ENCODE measurements around the gene TAGLN. TPM values are rescaled to one million over a fixed set of nuclear protein-coding genes. Genes with fewer than 3 reads are reported as not detected.
A peak's percentile ranks its signal among the peaks of the same experiment; 100 is the strongest.

TAGLN gene
- total RNA-seq, 4 donors from 2014 or later: 1,525 to 3,984 (median 2,307) TPM

DNA sequence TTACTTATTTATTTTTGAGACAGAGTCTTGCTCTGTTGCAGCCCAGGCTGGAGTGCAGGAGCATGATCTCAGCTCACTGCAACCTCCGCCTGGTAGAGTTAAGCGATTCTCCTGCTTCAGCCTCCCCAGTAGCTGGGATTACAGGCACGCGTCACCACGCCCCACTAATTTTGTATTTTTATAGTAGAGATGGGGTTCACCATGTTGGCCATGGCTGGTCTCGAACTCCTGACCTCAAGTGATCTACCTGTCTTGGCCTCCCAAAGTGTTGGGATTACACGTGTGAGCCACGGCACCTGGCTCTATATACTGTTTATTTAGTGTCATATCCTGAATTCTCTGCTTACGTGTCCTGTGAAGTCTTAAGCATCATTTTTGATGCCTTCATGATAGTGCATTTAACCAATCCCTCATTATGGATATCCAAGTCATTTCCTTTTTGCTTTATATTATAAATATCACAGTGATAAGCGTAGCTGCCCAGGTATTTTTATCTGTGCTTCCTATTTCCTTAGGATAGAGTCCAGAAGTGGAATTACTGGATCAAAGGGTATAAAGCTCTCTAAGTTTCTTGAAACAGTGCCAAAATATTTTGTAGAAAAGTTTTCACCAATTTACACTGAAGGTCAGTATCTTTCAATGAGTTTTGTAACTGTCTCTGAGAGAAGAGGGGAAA is 21.5 kb upstream of the TAGLN start:
- Histone ChIP-seq H3K36me3 (peaks cover 0 to 12% (median 7%) of the 10 kb centered on the region in 3 donors), H3K27ac (peak overlapping the region; percentile 91 to 100 (median 99)), H3K27me3 (no peaks in the 10 kb centered on the region), H3K4me3 (peak overlapping the region in 3 of 4 donors; percentile 91 to 97 (median 93)), H3K4me1 (peaks cover 0 to 74% (median 30%) of the 10 kb centered on the region in 4 donors), H3K9me3 (no peaks in the 10 kb centered on the region)
- TF ChIP-seq, protein P1, sequence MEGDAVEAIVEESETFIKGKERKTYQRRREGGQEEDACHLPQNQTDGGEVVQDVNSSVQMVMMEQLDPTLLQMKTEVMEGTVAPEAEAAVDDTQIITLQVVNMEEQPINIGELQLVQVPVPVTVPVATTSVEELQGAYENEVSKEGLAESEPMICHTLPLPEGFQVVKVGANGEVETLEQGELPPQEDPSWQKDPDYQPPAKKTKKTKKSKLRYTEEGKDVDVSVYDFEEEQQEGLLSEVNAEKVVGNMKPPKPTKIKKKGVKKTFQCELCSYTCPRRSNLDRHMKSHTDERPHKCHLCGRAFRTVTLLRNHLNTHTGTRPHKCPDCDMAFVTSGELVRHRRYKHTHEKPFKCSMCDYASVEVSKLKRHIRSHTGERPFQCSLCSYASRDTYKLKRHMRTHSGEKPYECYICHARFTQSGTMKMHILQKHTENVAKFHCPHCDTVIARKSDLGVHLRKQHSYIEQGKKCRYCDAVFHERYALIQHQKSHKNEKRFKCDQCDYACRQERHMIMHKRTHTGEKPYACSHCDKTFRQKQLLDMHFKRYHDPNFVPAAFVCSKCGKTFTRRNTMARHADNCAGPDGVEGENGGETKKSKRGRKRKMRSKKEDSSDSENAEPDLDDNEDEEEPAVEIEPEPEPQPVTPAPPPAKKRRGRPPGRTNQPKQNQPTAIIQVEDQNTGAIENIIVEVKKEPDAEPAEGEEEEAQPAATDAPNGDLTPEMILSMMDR (IDR thresholded peaks at IDR 0.05): no peak
- TF ChIP-seq POLR2A (IDR thresholded peaks at IDR 0.05) (no peak), EP300 (IDR thresholded peaks at IDR 0.05) (no peak)
- DNase-seq (ENCODE audit: low spot score in 2 of 2): no peak
- 80 to 82% methylated on average over 10 of the region's 10 CpGs for WGBS, 2 donors

DNA sequence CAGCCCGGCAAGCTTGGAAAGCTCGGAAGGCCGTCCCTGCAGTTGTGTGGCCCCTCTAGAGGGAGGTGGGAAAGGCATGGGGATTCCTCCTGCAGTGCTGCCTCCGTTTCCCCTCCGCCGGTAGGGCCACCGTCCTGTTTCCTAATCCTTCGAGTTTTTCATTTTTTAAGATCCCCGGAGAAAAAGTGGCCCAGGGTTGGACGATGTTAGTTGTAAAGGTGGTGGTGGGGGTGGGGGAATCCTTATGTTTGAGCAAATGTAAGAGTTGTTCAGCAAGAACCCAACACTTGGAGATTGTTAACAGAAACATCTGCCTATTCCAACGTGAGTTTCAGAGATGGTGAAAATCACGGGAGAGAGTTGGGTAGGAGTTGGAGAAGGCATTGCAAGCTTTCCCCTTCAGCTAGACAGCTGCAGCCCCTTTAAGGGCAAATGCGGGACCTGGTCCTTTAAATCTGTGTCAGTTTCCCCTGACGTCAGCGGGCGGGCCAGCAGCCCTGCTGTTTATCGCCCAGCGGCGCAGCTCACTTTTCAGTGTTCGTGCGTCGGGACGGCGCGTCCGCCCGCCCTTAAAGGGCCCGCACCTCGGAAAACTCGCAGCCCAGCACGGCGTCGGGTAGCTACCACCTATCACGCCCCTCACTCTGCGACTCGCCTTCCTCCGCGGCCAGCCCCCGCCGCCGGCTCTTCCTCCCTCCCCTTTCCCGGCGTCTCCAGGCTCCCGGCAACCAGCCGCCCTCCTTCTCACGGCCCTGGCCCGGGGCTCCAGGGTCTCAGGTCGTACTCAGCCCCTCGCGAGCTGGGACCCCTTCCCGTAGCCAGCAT is 20.7 kb upstream of the TAGLN start, which contains the start of gene SIDT2:
TSS of gene SIDT2 (plus strand) at position 534 of the 825 bp plus-strand sequence. CDS start 521 bp downstream, outside the sequence.
- DNase-seq (ENCODE audit: low spot score in 2 of 2): peak; percentile 90 to 91
- H3K4me1 ChIP-seq: peaks cover 0 to 68% (median 27%) of the 10 kb centered on the region in 4 donors
- H3K9me3 ChIP-seq: no peaks in the 10 kb centered on the region

DNA sequence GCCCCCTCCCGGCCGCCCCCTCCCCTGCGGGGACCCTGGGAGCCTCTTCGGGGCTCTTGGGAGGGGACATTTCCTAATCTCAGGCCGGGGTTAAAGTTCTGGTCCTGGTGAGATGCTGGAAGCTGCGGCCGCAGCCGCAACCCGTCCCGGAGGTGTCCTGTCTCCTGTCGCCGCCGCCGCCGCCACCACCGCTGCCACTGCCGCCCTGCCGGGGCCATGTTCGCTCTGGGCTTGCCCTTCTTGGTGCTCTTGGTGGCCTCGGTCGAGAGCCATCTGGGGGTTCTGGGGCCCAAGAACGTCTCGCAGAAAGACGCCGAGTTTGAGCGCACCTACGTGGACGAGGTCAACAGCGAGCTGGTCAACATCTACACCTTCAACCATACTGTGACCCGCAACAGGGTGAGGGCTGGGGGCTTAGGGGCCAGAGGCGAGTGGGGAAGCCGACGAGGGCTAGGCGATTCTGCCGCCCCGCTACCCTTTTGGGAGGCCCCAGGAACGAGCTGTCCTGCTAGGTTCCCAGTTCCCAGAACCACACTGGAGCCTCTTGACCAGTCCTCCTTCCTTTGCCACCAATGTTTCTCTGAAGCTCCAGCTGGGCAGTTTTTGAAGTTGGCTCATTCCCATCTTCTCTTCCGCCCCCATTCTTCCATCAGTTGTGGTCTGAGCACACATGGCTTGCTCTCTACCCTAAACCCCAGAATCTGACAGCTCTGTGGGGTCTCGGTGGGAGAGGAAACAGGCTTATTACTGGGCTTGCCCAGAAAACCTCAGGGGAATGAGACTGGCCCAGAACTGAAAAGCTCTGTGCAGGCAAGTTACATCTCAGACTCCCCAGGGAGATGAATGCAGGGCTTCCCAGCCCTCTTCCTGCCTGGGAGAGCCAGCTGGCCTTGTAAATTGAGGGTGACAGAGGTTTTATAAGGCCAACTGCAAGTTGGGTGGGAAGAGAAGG is 19.8 kb upstream of the TAGLN start:
- 0% methylated on average over 9 to 36 of the region's 39 CpGs for WGBS, 2 donors
- no peaks in the 10 kb centered on the region for H3K27me3 ChIP-seq
- TF ChIP-seq, protein P1 (IDR thresholded peaks at IDR 0.05): no peak
- TF ChIP-seq POLR2A (IDR thresholded peaks at IDR 0.05) (no peak), EP300 (IDR thresholded peaks at IDR 0.05) (peak in 1 of 2 donors; percentile 5)
- peaks cover 2 to 28% (median 9%) of the 10 kb centered on the region in 3 donors for H3K36me3 ChIP-seq
- no peaks in the 10 kb centered on the region for H3K9me3 ChIP-seq
- H3K4me3 ChIP-seq: peak overlapping the region; percentile 84 to 97 (median 92)
- H3K27ac ChIP-seq: peak overlapping the region; percentile 91 to 100 (median 99)
- H3K4me1 ChIP-seq: peaks cover 0 to 63% (median 27%) of the 10 kb centered on the region in 4 donors
- no peak for DNase-seq (ENCODE audit: low spot score in 2 of 2)

More for the DNA sequence above, 20.7 kb upstream of the TAGLN start, which contains the start of gene SIDT2:
- Histone ChIP-seq H3K27me3 (no peaks in the 10 kb centered on the region), H3K27ac (peak within 1 kb of the TSS; percentile 91 to 100 (median 99)), H3K4me3 (peak within 1 kb of the TSS; percentile 84 to 97 (median 92)), H3K36me3 (peaks cover 0 to 19% (median 9%) of the 10 kb centered on the region in 3 donors)
- 1% methylated on average over 45 to 50 of the region's 51 CpGs for WGBS, 2 donors
- TF ChIP-seq POLR2A (IDR thresholded peaks at IDR 0.05) (peak; percentile 93 to 98), EP300 (IDR thresholded peaks at IDR 0.05) (peak; percentile 93 to 99)
- TF ChIP-seq, protein P1 (IDR thresholded peaks at IDR 0.05): peak in 2 of 5 experiments; percentile 41 to 66

DNA sequence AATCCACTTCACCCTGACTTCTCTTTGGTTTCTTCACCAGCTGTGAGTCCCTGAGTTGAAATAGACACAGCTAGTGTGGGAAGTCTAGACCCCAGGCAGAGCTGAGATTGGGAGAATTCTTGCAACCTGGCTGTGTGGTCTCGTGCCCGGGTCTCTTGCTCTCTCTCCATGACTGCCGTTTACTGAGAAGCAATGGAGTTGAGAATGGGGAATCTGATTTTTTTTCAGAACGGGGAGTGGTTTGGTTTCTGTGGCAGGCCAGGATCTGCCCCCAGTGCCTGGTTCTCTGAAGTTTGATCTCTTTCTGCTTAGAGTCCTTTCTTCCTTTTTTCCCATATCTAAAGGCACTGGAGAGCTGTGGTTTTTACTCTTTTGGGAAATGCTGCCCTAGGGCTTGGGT is 19.1 kb upstream of the TAGLN start:
- TF ChIP-seq, protein P1 (IDR thresholded peaks at IDR 0.05): no peak
- peak in 1 of 2 donors; percentile 9 for TF ChIP-seq EP300 (IDR thresholded peaks at IDR 0.05)
- Histone ChIP-seq H3K4me3 (peak overlapping the region; percentile 84 to 97 (median 92)), H3K27me3 (no peaks in the 10 kb centered on the region), H3K36me3 (peaks cover 2 to 35% (median 9%) of the 10 kb centered on the region in 3 donors), H3K4me1 (peaks cover 0 to 58% (median 27%) of the 10 kb centered on the region in 4 donors), H3K27ac (peak overlapping the region; percentile 91 to 100 (median 99)), H3K9me3 (no peaks in the 10 kb centered on the region)
- DNase-seq (ENCODE audit: low spot score in 2 of 2): no peak
- WGBS, 2 donors: 28 to 35% methylated on average over 4 of the region's 4 CpGs

Measured in tibial nerve (tissue), 4 donors.